Inferior parietal cortex (tissue), 1 donor: ENCODE results near the gene ERCC4.

Source experiments
- DNase-seq: peaks from one replicate; pipeline ENCODE4 v3.0.0-alpha.2; 2016; ENCODE audit errors: extremely low spot score

Gene ERCC4

GRCh38 chr16:13948086-13948485 lies 28.1 kb downstream of the ERCC4 start:
- DNase-seq: no peak

GRCh38 chr16:13950821-13951547 lies 31.0 kb downstream of the ERCC4 start:
- no peak for DNase-seq

DNA sequence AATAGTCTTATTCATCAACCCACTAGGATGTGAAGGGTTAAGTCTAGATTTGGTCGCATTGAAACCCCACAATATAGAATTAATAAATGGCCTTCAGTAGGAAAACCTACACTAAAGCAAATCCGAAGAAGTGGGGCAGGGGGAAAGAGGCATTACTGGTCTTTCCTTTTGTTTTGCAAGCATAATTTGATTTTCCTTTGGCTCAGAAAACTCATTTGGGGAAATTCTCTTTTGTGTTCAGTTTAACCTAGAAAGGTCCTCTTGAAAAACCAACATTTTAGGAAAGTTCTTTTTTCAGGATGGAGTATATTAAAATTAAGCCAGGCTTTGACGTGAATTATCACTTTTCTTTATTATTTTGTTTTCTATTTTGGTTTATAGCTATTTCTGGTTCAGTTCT lies 31.7 kb downstream of the ERCC4 start:
- no peak for DNase-seq

DNA sequence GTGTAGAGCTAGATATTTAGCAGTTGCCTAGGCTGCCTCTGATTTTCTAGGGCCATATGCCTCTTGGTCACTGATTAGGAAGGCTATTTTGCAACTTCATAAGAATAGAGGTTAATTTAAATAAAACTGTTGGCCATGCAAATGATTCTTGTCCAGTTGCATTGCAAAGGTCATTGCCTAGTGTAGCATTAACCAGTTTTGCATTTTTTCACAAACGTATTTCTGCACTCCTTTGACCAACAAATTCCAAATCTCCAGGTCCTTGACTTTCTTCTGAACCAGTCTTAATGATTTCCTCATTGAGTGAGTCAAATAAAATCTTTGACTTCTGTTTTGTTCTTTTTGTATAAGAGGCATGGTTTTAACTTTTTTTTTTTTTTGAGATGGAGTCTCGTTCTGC lies 33.5 kb downstream of the ERCC4 start:
- DNase-seq: no peak

DNA sequence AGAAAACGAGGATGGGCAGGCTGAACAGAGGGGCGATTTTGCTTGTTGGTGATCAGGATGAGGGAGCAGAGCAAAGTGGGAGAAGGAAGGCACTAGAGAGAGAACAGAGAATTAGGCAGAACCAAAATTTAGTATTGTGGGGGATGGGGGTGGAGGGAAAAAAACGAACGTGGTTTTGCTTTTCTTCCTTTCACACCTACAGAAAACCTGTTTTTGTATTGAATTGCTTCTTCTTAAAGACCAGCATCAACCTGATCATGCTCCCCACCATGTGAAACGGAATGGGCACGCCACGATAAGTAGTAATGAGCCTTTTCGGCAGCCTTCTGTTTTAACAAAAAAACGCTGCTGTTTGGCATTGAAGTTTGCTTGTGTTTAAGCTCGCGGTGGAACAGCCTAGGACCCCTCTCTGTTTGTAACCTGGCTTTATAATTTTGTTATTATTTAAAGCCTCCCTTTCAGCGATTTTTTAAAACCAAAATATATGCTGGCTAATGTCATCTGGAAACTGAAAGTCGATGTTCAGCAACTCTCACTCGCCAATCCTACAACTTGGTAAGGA lies 36.8 kb downstream of the ERCC4 start:
- DNase-seq: no peak

GRCh38 chr16:13957197-13958078 lies 37.5 kb downstream of the ERCC4 start:
- peak; percentile 55 for DNase-seq

DNA sequence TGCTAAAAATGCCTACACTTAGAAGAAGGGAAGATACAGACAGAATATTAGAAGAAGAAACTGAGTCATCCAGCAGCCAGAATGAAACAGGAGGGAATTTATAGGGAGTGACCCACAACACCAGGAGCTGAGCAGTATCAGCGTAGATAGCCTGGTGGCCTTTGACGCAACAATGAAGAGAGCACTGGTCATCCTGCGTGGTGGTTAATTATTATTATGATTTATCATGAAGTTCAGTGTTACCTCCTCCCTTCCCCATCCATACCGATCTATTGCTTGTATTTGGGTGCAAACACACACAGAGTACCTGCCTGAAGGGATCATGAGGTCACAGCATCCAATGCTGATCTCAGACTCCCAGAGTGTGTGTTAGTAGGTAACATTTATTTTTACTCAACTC lies 38.5 kb downstream of the ERCC4 start:
- DNase-seq: no peak

GRCh38 chr16:13959626-13960025 lies 39.7 kb downstream of the ERCC4 start:
- DNase-seq: no peak

DNA sequence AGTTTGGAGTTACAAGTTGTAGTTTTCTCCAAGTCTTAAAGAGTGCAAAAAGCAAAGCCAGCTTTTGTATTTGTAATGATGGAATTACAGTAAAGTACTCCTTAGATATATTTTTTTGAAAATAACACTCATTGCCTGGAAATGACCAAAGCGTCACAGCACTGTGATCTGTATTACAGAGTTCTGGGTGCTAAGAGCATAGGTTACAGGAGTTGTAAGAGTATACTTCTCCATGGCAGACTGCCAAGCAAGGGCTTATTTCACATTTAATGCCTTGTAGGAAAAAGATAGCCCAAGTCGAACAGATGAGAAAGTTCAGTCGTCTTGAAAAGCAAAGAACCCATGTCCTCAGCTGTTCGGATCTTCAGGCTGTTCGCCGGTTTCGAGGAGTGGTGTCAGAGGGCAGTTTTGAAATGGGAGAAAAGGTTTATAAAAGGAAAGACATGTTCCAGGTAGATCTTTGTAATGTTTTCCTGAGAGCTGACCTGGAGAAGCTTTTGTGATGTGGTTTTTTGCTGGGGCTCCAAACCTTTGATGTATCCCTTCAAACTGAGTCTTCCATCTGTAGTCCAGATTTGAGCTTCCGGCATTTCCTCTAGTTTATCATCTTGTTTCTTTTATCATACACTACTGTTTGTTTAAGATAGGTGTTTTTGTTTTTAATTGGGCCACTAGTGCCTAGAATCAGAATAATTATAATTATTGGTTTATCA lies 41.3 kb downstream of the ERCC4 start:
- DNase-seq: no peak

- DNase-seq: no peak
Measured at GRCh38 chr16:13962232-13962631, 42.3 kb downstream of the ERCC4 start.

- DNase-seq: no peak
Measured at GRCh38 chr16:13968835-13969234, 48.9 kb downstream of the ERCC4 start.

DNA sequence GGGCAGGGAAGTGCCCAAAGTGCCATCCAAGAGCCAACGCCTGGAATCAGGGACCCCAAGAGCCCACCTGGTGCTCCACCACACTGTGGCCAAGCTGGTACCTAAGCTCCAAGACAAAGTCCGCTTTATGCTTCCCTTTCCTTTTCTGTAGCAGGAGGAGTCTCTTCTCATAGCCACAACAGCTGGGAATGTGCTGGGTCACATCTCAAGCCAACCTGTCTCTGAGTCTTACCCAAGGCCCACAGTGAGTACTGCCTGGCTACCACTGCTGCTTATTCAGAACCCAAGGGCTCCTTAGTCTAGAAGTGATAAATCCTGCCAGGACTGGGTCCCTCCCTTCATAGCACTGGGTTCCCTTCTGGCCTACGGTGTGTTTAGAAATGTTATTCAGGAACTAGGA lies 49.8 kb downstream of the ERCC4 start:
- no peak for DNase-seq

DNA sequence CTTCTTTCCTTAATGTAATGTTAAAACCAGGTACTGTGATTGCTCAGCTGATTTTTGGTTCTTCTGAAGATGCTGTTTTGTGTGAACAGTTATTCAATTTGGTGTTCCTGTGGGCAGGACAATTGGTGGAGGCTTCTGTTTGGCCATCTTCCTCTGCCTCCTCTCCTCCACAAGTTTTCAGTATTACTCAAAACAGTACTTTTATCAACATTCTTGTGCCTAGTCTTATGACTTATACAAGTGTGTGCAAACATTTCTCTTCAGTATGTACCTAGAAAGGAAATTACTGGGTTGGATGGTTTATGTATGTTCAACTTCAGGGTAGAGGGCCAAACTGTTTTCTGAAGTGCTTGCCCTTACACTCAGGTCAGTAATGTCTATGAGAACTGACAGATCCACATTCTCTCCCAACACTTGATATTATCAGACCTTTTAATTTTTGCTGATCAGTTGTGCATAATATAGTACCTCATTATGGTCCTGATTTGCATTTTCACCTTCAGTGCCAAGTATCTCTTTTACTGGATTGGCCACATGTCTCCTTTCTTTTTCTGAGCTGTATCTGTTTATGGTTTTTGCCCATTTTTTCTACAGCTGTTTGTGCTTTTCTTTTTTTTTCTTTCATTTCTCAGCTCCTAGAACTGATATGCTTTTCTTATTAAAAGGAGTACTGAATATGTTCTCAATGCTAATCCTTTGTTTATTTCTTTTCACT lies 50.9 kb downstream of the ERCC4 start:
- no peak for DNase-seq

DNA sequence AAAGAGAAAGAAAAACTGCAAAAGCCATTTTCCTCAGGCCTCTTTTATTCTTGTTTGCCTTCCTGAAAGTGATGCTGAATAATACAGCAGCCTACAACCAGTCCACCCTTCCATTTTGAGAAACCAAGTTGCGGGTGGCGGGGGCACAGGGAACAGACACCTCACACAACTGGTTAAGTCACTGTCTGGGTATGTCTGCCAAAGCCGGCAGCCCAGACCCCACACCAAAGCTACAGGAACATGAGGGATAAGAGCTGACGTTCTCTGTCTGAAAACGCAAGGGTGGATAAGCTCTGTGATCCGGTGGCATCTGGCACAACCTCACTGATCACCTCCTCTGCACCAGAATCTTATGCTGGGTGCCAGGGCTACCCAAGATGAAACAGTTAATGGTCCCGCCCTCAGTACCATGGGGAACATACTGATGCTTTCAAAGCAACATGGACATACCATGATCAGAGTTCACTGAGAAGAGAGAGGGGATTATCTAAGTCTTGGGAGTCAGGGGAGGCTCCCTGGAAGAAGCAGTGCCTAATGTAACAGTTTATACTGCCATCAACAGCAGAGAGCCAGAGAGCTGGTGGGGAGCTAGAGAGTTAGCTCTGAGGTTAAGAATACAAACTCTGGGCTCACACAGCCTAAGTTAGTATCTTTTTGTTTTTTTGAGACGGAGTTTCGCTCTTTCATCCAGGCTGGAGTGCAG lies 53.5 kb downstream of the ERCC4 start:
- no peak for DNase-seq

DNA sequence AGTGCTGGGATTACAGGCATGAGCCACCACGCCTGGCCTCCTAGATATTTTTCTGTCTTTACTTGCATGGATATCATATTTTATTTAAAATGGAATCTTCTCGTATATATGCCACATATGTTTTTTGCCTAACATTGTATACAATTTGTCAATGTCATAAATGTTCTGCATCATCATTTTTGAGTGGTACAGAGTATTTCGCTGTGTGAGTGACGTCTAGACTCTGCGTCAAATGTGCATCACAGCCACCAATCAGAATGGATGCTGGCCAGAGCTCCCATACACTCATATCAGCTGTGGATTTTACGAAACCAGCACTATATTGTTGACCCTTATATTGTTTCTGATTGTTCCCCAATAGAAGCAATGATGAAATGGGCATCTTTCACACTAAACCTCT lies 57.2 kb downstream of the ERCC4 start:
- no peak for DNase-seq

DNA sequence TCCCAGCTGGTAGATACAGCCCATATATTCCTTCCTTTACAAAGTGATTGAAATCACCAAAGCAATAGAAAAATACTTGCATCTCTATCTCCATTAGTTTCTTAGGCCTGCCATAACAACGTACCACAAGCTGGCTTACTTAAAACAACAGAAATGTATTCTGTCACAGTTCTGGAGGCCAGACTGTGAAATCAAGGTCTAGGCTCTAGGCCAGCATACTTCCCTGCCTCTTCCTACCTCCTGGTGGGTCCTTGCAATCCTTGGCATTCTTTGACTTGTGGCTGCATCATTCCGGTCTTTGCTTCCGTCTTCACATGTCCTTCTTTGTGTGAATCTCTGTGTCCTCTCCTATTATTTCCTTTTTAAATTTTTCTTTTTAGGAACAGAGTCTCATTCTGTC lies 62.5 kb downstream of the ERCC4 start:
- no peak for DNase-seq

- no peak for DNase-seq
Measured at GRCh38 chr16:13983625-13984024, 63.7 kb downstream of the ERCC4 start.

- DNase-seq: no peak
Measured at GRCh38 chr16:13984794-13985193, 64.8 kb downstream of the ERCC4 start.

- DNase-seq: no peak
Measured at GRCh38 chr16:13988038-13988437, 68.1 kb downstream of the ERCC4 start.

GRCh38 chr16:13992322-13992721 lies 72.4 kb downstream of the ERCC4 start:
- no peak for DNase-seq

DNA sequence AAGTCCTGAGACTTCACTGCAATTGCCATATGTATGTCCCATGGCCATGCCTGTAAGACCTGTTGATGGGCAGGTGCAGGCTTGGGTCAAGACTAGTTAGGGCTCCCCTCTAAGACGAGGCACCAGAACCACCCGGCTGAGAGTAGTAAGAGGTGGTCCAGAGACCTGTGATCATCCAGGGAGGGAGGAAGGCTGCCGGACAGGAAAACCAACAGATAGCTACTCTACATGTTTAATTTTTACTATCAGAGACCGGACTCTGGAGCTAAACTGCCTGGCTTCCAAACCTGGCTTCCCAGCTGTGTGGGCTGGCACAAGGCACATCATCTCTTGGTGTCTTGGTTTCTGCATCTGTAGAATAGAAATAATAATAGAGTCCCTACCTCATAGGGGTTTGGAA lies 73.0 kb downstream of the ERCC4 start:
- no peak for DNase-seq
